MCF 10A (cell line): ENCODE measurements around the gene CLMP. TPM values are rescaled to one million over a fixed set of nuclear protein-coding genes. Genes with fewer than 3 reads are reported as not detected.

Experiments used
- BruUV-seq: library from RNA; stranded (reverse); fragments of 400-500 nt; replicated peaks from 2 replicates; lab custom pipeline; 2021; lab: Mats Ljungman, UMichigan
- CTCF ChIA-PET: fragments of 300-600 bp; sonication (Branson Sonifier 250); formaldehyde crosslinking; extraction: SDS; loops from one replicate; lab custom pipeline; 2021; ENCODE audit warnings: antibody characterized with exemption, inconsistent platforms; lab: Yijun Ruan, JAX
- POLR2A ChIA-PET: fragments of 300-600, 350-650 bp; sonication (Branson Sonifier 250); formaldehyde crosslinking; extraction: SDS; loops from one replicate; lab custom pipeline; 2020; ENCODE audit warnings: antibody characterized with exemption, inconsistent platforms; lab: Yijun Ruan, JAX
- DNase-seq: peaks from one replicate; pipeline ENCODE4 v3.0.0-alpha.2; 2018; ENCODE audit not compliant: unreplicated experiment
- H3K27ac Mint-ChIP-seq: one replicate; pipeline ENCODE4 v1.8.0; 2022; ENCODE audit warnings: mild to moderate bottlenecking, low read depth, mixed read lengths; ENCODE audit not compliant: unreplicated experiment
- H3K27me3 Mint-ChIP-seq: one replicate; pipeline ENCODE4 v1.8.0; 2022; ENCODE audit warnings: mixed read lengths; ENCODE audit not compliant: insufficient read depth, unreplicated experiment
- H3K36me3 Mint-ChIP-seq: one replicate; pipeline ENCODE4 v1.8.0; 2022; ENCODE audit warnings: mild to moderate bottlenecking, moderate library complexity, mixed read lengths; ENCODE audit not compliant: insufficient read depth, unreplicated experiment
- H3K4me1 Mint-ChIP-seq: one replicate; pipeline ENCODE4 v1.8.0; 2022; ENCODE audit warnings: mixed read lengths; ENCODE audit not compliant: insufficient read depth, unreplicated experiment
- H3K4me3 Mint-ChIP-seq: one replicate; pipeline ENCODE4 v1.8.0; 2022; ENCODE audit warnings: mild to moderate bottlenecking, moderate library complexity, mixed read lengths; ENCODE audit not compliant: unreplicated experiment
- H3K9me3 Mint-ChIP-seq: one replicate; pipeline ENCODE4 v1.8.0; 2022; ENCODE audit warnings: mixed read lengths; ENCODE audit not compliant: unreplicated experiment
- CTCF ChIP-seq: fragments of 200-600 bp; IDR thresholded peaks from one replicate; pipeline ENCODE4 v1.8.0; 2022; ENCODE audit warnings: antibody characterized with exemption, mild to moderate bottlenecking; ENCODE audit not compliant: unreplicated experiment
- intact Hi-C: fragments of 100-400 bp; cut with micrococcal nuclease; formaldehyde crosslinking; loops from 2 replicates; pipeline ENCODE4 v1.14.1; 2022
- total RNA-seq: library from RNA; stranded (reverse); gene quantifications from 2 replicates; pipeline ENCODE4 v1.2.3, GENCODE V29; 2022

The CLMP gene
- total RNA-seq, 1 experiment from 2014 or later: 86.1 TPM

- DNase-seq: peak; percentile 76
- POLR2A ChIA-PET: interaction anchor here (0.6 to 5.3 kb wide), 17 partner anchors 8 to 114 kb away, joined by 3 to 52 read pairs (median 5); partner anchors contain the start of genes CLMP and HSPA8
- intact Hi-C loops: loop anchor here (1.0 to 5.0 kb wide), 2 partner anchors 14 to 111 kb away; partner anchors contain the start of gene HSPA8
- H3K4me3 Mint-ChIP-seq: no peak overlapping the region
- CTCF ChIA-PET: interaction anchor here (0.7 to 4.0 kb wide), 11 partner anchors 10 to 1848 kb away, joined by 3 to 28 read pairs (median 4); partner anchors contain the start of gene CLMP
- H3K4me1 Mint-ChIP-seq: peaks cover 38% of the 10 kb centered on the region
- H3K27me3 Mint-ChIP-seq: no peaks in the 10 kb centered on the region
- BruUV-seq: no TSS peak
- no peaks in the 10 kb centered on the region for H3K9me3 Mint-ChIP-seq
- no peak for TF ChIP-seq CTCF
- peaks cover 25% of the 10 kb centered on the region for H3K36me3 Mint-ChIP-seq
- H3K27ac Mint-ChIP-seq: peak overlapping the region; percentile 90
Measured at GRCh38 chr11:123173040-123173855, 21.8 kb downstream of the CLMP start.

GRCh38 chr11:123170929-123171328 lies 24.1 kb downstream of the CLMP start:
- BruUV-seq: no TSS peak
- Mint-ChIP-seq H3K27ac (no peak overlapping the region), H3K36me3 (peaks cover 33% of the 10 kb centered on the region), H3K4me1 (peaks cover 25% of the 10 kb centered on the region), H3K9me3 (no peaks in the 10 kb centered on the region), H3K4me3 (no peak overlapping the region), H3K27me3 (no peaks in the 10 kb centered on the region)
- no peak for DNase-seq
- ChIA-PET POLR2A (interaction anchor here (0.9 to 1.2 kb wide), 2 partner anchors 9 to 28 kb away, joined by 3 to 4 read pairs; no protein-coding TSS in a partner anchor), CTCF (interaction anchor here (1.0 to 1.2 kb wide), 2 partner anchors 76 to 79 kb away, joined by 3 to 4 read pairs; no protein-coding TSS in a partner anchor)
- intact Hi-C loops: loop anchor here (5.0 kb wide), 1 partner anchor 109 kb away; the partner anchor contains the start of gene HSPA8
- no peak for TF ChIP-seq CTCF

GRCh38 chr11:123169821-123170220 lies 25.2 kb downstream of the CLMP start:
- ChIA-PET POLR2A (no interaction called here), CTCF (interaction anchor here (1.0 kb wide), 1 partner anchor 80 kb away, joined by 4 read pairs; no protein-coding TSS in a partner anchor)
- DNase-seq: no peak
- Mint-ChIP-seq H3K36me3 (peaks cover 32% of the 10 kb centered on the region), H3K27me3 (no peaks in the 10 kb centered on the region), H3K4me1 (peaks cover 20% of the 10 kb centered on the region), H3K9me3 (no peaks in the 10 kb centered on the region), H3K4me3 (no peak overlapping the region), H3K27ac (no peak overlapping the region)
- BruUV-seq: no TSS peak
- intact Hi-C loops: loop anchor here (5.0 kb wide), 1 partner anchor 108 kb away; the partner anchor contains the start of gene HSPA8
- no peak for TF ChIP-seq CTCF

GRCh38 chr11:123168955-123169484 lies 26.0 kb downstream of the CLMP start:
- TF ChIP-seq CTCF: no peak
- Mint-ChIP-seq H3K4me1 (peaks cover 12% of the 10 kb centered on the region), H3K36me3 (peaks cover 24% of the 10 kb centered on the region), H3K27me3 (no peaks in the 10 kb centered on the region), H3K27ac (no peak overlapping the region), H3K4me3 (no peak overlapping the region), H3K9me3 (no peaks in the 10 kb centered on the region)
- ChIA-PET POLR2A (no interaction called here), CTCF (no interaction called here)
- BruUV-seq: no TSS peak
- no peak for DNase-seq
- intact Hi-C loops: no loop called here
